CD8-positive, alpha-beta memory T cell (primary cell): ENCODE results near the gene KDM4C. TPM values are rescaled to one million over a fixed set of nuclear protein-coding genes. Genes with fewer than 3 reads are reported as not detected.
A peak's percentile ranks its signal among the peaks of the same experiment; 100 is the strongest.

Source experiments
- CTCF ChIA-PET: fragments of 350-600 bp; sonication (Branson Sonifier 250); formaldehyde crosslinking; loops from one replicate; lab custom pipeline; 2021; ENCODE audit warnings: antibody characterized with exemption; lab: Charles Lee
- POLR2A ChIA-PET: fragments of 350-600 bp; sonication (Branson Sonifier 250); formaldehyde crosslinking; loops from one replicate; lab custom pipeline; 2021; ENCODE audit warnings: antibody characterized with exemption; lab: Charles Lee
- DNase-seq, 5 donors: peaks; one replicate each; pipeline versions ENCODE4 v3.0.0 to v3.0.0-alpha.2; 2020 to 2022; ENCODE audit warnings: mixed read lengths in 1 of 5
- H3K27ac ChIP-seq: one replicate; pipeline ENCODE4 v1.7.0; 2013; ENCODE audit warnings: low read depth, mild to moderate bottlenecking, low read length, moderate library complexity
- H3K27me3 ChIP-seq: 2 replicates; pipeline ENCODE4 v1.7.0; 2013; ENCODE audit warnings: low read length, mild to moderate bottlenecking; ENCODE audit not compliant: insufficient read depth, poor library complexity, severe bottlenecking
- H3K36me3 ChIP-seq: 2 replicates; pipeline ENCODE4 v1.7.0; 2013; ENCODE audit warnings: mild to moderate bottlenecking, low read length, moderate library complexity; ENCODE audit not compliant: insufficient read depth
- H3K4me1 ChIP-seq: 2 replicates; pipeline ENCODE4 v1.7.0; 2013; ENCODE audit warnings: mild to moderate bottlenecking, low read length, moderate library complexity; ENCODE audit not compliant: insufficient read depth
- H3K4me3 ChIP-seq: 2 replicates; pipeline ENCODE4 v1.7.0; 2013; ENCODE audit warnings: mild to moderate bottlenecking, low read length
- H3K9me3 ChIP-seq: 2 replicates; pipeline ENCODE4 v1.7.0; 2013; ENCODE audit warnings: mild to moderate bottlenecking, low read length
- H3K27ac Mint-ChIP-seq, 8 donors: one replicate each; pipeline ENCODE4 v1.8.0; 2020 to 2021; ENCODE audit warnings: mixed read lengths in 8 of 8, mild to moderate bottlenecking in 6 of 8, inconsistent platforms in 3 of 8, moderate library complexity in 3 of 8
- H3K27me3 Mint-ChIP-seq, 2 donors: one replicate each; pipeline ENCODE4 v1.8.0; 2020 to 2021; ENCODE audit warnings: mixed read lengths in 2 of 2, mild to moderate bottlenecking in 1 of 2, moderate library complexity in 1 of 2
- H3K36me3 Mint-ChIP-seq, 3 donors: one replicate each; pipeline ENCODE4 v1.8.0; 2020 to 2021; ENCODE audit warnings: mixed read lengths in 3 of 3, inconsistent platforms in 1 of 3, mild to moderate bottlenecking in 1 of 3
- H3K4me1 Mint-ChIP-seq, 3 donors: one replicate each; pipeline ENCODE4 v1.8.0; 2020 to 2021; ENCODE audit warnings: mixed read lengths in 3 of 3, inconsistent platforms in 1 of 3, mild to moderate bottlenecking in 1 of 3
- H3K4me3 Mint-ChIP-seq, 7 donors: one replicate each; pipeline ENCODE4 v1.8.0; 2020 to 2021; ENCODE audit warnings: mixed read lengths in 7 of 7, mild to moderate bottlenecking in 6 of 7, moderate library complexity in 4 of 7, inconsistent platforms in 2 of 7
- H3K9me3 Mint-ChIP-seq, 5 donors: one replicate each; pipeline ENCODE4 v1.8.0; 2020 to 2022; ENCODE audit warnings: mixed read lengths in 5 of 5, mild to moderate bottlenecking in 3 of 5, moderate library complexity in 2 of 5, inconsistent platforms in 1 of 5
- polyA plus RNA-seq: library from polyadenylated mRNA; unstranded; fragments of 300-500 nt; fragmentation: Illumina TruSeq; gene quantifications from one replicate; pipeline ENCODE4 v1.2.3, GENCODE V29; 2021
- total RNA-seq, 2 experiments: library from RNA; stranded (reverse); gene quantifications; one replicate each; pipeline ENCODE4 v1.2.3, GENCODE V29; 2021

The KDM4C gene
- total and polyA plus RNA-seq, 3 experiments from 2014 or later, result 25.9 to 31.9 (median 26.8) TPM

DNA sequence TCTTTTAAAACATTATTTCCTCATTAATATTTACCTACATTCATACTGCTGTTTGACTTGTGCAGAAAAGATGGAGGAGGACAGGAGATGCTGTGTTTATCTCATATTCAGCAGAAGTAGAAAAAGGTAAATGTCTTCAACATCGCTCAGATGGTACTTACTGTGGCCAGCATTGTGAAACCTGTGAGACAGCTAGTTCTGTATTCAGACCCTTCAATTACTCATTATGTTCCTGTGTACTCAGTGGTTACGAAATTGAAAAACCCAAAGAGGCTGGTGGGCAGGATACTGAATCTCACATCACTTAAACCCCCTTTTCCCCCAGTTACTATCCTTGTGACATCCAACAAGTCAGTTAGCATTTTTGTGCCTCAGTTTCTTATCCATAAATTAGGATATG is 216.0 kb downstream of the KDM4C start:
- Mint-ChIP-seq H3K4me1 (peaks cover 27 to 70% (median 42%) of the 10 kb centered on the region in 3 donors), H3K36me3 (peaks cover 0 to 22% (median 3%) of the 10 kb centered on the region in 3 donors), H3K9me3 (no peaks in the 10 kb centered on the region), H3K4me3 (no peak overlapping the region), H3K27ac (no peak overlapping the region), H3K27me3 (no peaks in the 10 kb centered on the region)
- no peak overlapping the region for H3K27ac ChIP-seq
- H3K36me3 ChIP-seq, result no peaks in the 10 kb centered on the region
- DNase-seq, result no peak
- CTCF ChIA-PET, result no interaction called here
- no peaks in the 10 kb centered on the region for H3K4me1 ChIP-seq
- no peak overlapping the region for H3K4me3 ChIP-seq
- no peaks in the 10 kb centered on the region for H3K9me3 ChIP-seq
- POLR2A ChIA-PET, result no interaction called here
- no peaks in the 10 kb centered on the region for H3K27me3 ChIP-seq

- ChIA-PET CTCF (no interaction called here), POLR2A (no interaction called here)
- Mint-ChIP-seq H3K9me3 (no peaks in the 10 kb centered on the region), H3K4me3 (no peak overlapping the region), H3K36me3 (peaks cover 0 to 27% (median 3%) of the 10 kb centered on the region in 3 donors), H3K27ac (no peak overlapping the region), H3K27me3 (no peaks in the 10 kb centered on the region), H3K4me1 (peaks cover 31 to 62% (median 42%) of the 10 kb centered on the region in 3 donors)
- H3K36me3 ChIP-seq, result no peaks in the 10 kb centered on the region
- H3K27me3 ChIP-seq, result no peaks in the 10 kb centered on the region
- no peak overlapping the region for H3K27ac ChIP-seq
- H3K4me3 ChIP-seq, result no peak overlapping the region
- no peaks in the 10 kb centered on the region for H3K4me1 ChIP-seq
- H3K9me3 ChIP-seq, result no peaks in the 10 kb centered on the region
- no peak for DNase-seq
These were observed 217.4 kb downstream of the KDM4C start for GRCh38 chr9:6975198-6975597.

DNA sequence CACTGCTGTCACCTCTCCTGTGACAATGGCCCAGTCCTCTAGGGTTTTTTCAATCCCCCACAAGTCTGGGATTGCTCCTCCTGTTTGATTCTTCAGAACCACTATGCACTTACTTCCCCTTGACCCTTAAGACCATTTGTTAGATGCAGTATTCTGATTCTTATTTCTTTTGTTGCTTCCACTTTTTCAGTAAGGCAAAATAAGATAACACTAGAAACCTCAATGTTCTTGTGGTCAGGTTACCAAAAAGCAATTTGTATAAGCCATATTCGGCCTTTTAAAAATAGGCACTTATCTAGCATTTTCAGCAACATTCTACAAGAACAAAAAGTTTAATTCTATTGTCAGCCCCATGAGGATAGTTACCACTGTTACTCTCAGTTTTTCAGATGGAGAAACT is 220.0 kb downstream of the KDM4C start:
- Mint-ChIP-seq H3K4me3 (no peak overlapping the region), H3K4me1 (peaks cover 22 to 42% (median 34%) of the 10 kb centered on the region in 3 donors), H3K27ac (peak overlapping the region in 2 of 8 donors; percentile 17 to 51), H3K36me3 (peaks cover 0 to 46% (median 11%) of the 10 kb centered on the region in 3 donors), H3K27me3 (no peaks in the 10 kb centered on the region), H3K9me3 (no peaks in the 10 kb centered on the region)
- no peak overlapping the region for H3K4me3 ChIP-seq
- no peaks in the 10 kb centered on the region for H3K4me1 ChIP-seq
- ChIA-PET POLR2A (no interaction called here), CTCF (no interaction called here)
- H3K36me3 ChIP-seq, result peaks cover 2% of the 10 kb centered on the region
- H3K27me3 ChIP-seq, result no peaks in the 10 kb centered on the region
- no peak overlapping the region for H3K27ac ChIP-seq
- no peaks in the 10 kb centered on the region for H3K9me3 ChIP-seq
- DNase-seq, result no peak

DNA sequence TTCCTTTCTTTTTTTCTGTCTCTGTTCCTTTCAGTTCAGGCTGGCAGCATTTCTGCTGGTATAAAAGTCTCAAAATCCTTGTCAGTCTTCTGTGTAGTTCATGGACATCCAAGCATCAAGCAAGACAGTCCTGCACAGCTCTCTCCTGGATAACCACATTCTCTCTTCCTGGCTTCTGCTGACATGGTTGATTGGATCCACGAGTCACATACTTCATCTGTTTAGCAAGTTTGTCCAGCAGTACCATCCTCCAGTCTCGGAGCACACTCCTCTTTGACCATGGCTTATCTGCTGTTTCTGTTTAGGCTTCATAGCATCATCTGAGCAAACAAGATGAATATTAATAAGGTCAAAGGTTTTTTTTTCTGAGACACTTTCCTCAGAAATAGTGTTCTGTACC is 220.8 kb downstream of the KDM4C start:
- no peaks in the 10 kb centered on the region for H3K27me3 ChIP-seq
- Mint-ChIP-seq H3K4me3 (no peak overlapping the region), H3K27me3 (no peaks in the 10 kb centered on the region), H3K9me3 (no peaks in the 10 kb centered on the region), H3K4me1 (peaks cover 17 to 34% (median 25%) of the 10 kb centered on the region in 3 donors), H3K36me3 (peaks cover 0 to 49% (median 16%) of the 10 kb centered on the region in 3 donors), H3K27ac (peak overlapping the region in 2 of 8 donors; percentile 30 to 62)
- H3K4me3 ChIP-seq, result no peak overlapping the region
- H3K9me3 ChIP-seq, result no peaks in the 10 kb centered on the region
- DNase-seq, result no peak
- peaks cover 6% of the 10 kb centered on the region for H3K36me3 ChIP-seq
- no peaks in the 10 kb centered on the region for H3K4me1 ChIP-seq
- H3K27ac ChIP-seq, result no peak overlapping the region
- ChIA-PET CTCF (no interaction called here), POLR2A (no interaction called here)

DNA sequence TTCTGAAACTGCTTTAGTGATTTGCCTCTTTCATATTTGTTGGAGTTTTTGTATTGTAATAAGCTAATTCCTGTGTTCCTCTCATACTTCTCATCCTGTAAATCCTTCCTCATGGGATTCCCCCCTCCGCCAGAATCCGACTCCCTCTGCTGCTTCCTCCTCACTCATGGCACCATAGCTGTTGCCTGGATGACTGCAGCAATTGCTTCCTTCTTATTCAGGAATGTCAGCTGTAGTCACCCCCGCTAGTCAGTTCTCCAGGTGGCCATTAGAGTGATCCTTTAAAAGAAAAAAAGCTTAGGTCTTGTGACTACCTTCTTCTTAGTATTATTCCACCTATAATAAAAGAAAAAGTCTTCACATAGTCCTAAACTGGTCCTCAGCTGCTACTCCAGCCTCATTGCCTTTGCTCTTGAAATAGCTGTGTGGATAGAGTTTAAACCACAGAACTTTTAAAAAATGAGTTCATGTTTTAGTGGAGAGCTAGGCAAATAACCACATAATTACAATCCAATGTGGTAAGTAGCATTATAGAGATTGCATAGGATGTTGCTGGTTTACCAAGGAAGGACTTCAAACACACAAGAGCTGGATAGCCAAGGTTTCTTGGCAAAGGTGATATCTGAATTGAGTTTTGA is 227.3 kb downstream of the KDM4C start:
- H3K4me3 Mint-ChIP-seq, result no peak overlapping the region
- no peaks in the 10 kb centered on the region for H3K9me3 Mint-ChIP-seq
- H3K27me3 ChIP-seq, result no peaks in the 10 kb centered on the region
- peaks cover 20% of the 10 kb centered on the region for H3K36me3 ChIP-seq
- CTCF ChIA-PET, result interaction anchor here (1.6 kb wide), 1 partner anchor 28 kb away, joined by 3 read pairs; no protein-coding TSS in a partner anchor
- no peaks in the 10 kb centered on the region for H3K9me3 ChIP-seq
- H3K4me1 ChIP-seq, result no peaks in the 10 kb centered on the region
- peaks cover 0 to 1% (median 0%) of the 10 kb centered on the region in 3 donors for H3K4me1 Mint-ChIP-seq
- POLR2A ChIA-PET, result no interaction called here
- H3K4me3 ChIP-seq, result no peak overlapping the region
- DNase-seq, result no peak
- H3K27ac ChIP-seq, result no peak overlapping the region
- H3K27me3 Mint-ChIP-seq, result no peaks in the 10 kb centered on the region
- H3K27ac Mint-ChIP-seq, result peak overlapping the region in 1 of 8 donors; percentile 41
- peaks cover 13 to 79% (median 42%) of the 10 kb centered on the region in 3 donors for H3K36me3 Mint-ChIP-seq

DNA sequence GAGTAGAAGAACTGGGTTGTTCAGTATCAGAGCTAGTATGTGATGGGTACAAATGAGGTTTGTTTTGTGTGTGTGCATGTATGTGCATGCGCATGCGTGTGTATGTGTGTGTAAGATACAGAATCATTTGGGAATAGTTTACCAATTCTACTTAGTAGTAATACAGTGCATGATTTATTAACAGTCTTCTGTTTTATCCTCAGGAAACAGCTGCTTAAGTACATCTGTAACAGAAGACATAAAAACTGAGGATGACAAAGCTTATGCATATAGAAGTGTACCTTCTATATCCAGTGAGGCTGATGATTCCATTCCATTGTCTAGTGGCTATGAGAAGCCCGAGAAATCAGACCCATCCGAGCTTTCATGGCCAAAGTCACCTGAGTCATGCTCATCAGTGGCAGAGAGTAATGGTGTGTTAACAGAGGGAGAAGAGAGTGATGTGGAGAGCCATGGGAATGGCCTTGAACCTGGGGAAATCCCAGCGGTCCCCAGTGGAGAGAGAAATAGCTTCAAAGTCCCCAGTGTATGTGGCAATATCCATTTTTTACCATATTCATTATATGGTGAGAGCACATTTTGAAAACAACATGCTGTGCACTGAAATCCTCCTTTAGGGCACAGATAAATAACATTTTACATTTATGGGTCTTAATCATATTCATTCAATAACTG is 228.5 kb downstream of the KDM4C start:
- Mint-ChIP-seq H3K9me3 (no peaks in the 10 kb centered on the region), H3K4me3 (no peak overlapping the region), H3K27me3 (no peaks in the 10 kb centered on the region), H3K4me1 (no peaks in the 10 kb centered on the region), H3K27ac (peak overlapping the region in 1 of 8 donors; percentile 55), H3K36me3 (peaks cover 16 to 81% (median 47%) of the 10 kb centered on the region in 3 donors)
- Histone ChIP-seq H3K27ac (no peak overlapping the region), H3K4me3 (no peak overlapping the region), H3K36me3 (peaks cover 20% of the 10 kb centered on the region), H3K27me3 (no peaks in the 10 kb centered on the region), H3K4me1 (no peaks in the 10 kb centered on the region), H3K9me3 (no peaks in the 10 kb centered on the region)
- DNase-seq, result no peak
- CTCF ChIA-PET, result no interaction called here
- POLR2A ChIA-PET, result no interaction called here

DNA sequence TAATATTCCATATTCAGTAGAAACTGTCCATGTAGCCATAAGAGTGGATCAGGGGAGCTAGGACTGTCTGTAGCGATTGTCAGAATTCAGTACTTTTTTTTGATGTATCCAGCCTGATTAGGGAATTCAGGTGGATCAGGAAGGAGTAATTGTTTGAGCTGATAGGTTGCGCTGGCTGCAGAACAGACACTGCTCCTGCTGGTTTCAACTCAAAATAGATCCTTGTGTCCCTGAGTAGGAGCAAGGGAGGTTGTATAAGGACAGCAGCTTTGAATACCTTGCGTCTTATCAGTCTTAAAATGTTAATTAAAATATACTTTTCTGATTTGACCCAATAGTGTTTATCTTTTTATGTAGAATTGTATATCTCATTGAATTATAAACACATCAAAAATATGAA is 229.6 kb downstream of the KDM4C start:
- no peaks in the 10 kb centered on the region for H3K9me3 Mint-ChIP-seq
- POLR2A ChIA-PET, result no interaction called here
- Histone ChIP-seq H3K36me3 (peaks cover 20% of the 10 kb centered on the region), H3K27me3 (no peaks in the 10 kb centered on the region), H3K4me1 (no peaks in the 10 kb centered on the region), H3K4me3 (no peak overlapping the region), H3K9me3 (no peaks in the 10 kb centered on the region), H3K27ac (no peak overlapping the region)
- H3K27ac Mint-ChIP-seq, result peak overlapping the region in 1 of 8 donors; percentile 78
- no peak for DNase-seq
- no peaks in the 10 kb centered on the region for H3K27me3 Mint-ChIP-seq
- CTCF ChIA-PET, result no interaction called here
- no peaks in the 10 kb centered on the region for H3K4me1 Mint-ChIP-seq
- H3K4me3 Mint-ChIP-seq, result no peak overlapping the region
- peaks cover 16 to 83% (median 42%) of the 10 kb centered on the region in 3 donors for H3K36me3 Mint-ChIP-seq

DNA sequence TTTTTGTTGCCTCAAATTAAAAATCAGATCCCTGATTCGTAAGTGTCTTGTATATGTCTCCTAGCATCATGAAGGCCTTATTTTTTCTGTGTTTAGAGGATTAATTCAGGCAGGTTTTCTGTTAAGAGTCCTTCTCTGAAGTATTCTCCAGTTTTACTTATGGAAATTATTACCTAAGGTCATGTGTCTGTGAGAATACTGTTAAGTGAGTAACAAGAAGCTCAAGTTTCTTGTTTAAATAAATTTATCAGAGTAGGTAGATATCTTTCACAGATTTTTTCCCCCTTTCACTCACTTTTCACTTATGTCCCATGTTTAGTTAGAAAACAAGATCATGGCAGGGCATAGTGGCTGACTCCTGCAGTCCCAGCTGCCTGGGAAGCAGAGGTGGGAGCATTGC is 233.6 kb downstream of the KDM4C start:
- peaks cover 17% of the 10 kb centered on the region for H3K36me3 ChIP-seq
- POLR2A ChIA-PET, result no interaction called here
- Mint-ChIP-seq H3K9me3 (no peaks in the 10 kb centered on the region), H3K36me3 (peaks cover 19 to 83% (median 36%) of the 10 kb centered on the region in 3 donors), H3K4me1 (no peaks in the 10 kb centered on the region), H3K4me3 (no peak overlapping the region), H3K27ac (no peak overlapping the region), H3K27me3 (no peaks in the 10 kb centered on the region)
- H3K4me3 ChIP-seq, result no peak overlapping the region
- H3K27me3 ChIP-seq, result no peaks in the 10 kb centered on the region
- H3K4me1 ChIP-seq, result no peaks in the 10 kb centered on the region
- CTCF ChIA-PET, result no interaction called here
- no peaks in the 10 kb centered on the region for H3K9me3 ChIP-seq
- H3K27ac ChIP-seq, result no peak overlapping the region
- no peak for DNase-seq
